HepG2 (cell line): Measurements from ENCODE around the gene HTR4. TPM values are rescaled to one million over a fixed set of nuclear protein-coding genes. Genes with fewer than 3 reads are reported as not detected.

Experiments used
- ATAC-seq: fragments of 200-7000 bp; cut with Tn5 transposase; 3 replicates; pipeline ENCODE4 v1.9.1; 2020; ENCODE audit warnings: mild to moderate bottlenecking, moderate library complexity
- BruUV-seq: library from RNA; stranded (reverse); fragments of 400-500 nt; replicated peaks from 2 replicates; lab custom pipeline; 2021; lab: Mats Ljungman, UMichigan
- CTCF ChIA-PET: fragments of 300-600 bp; formaldehyde crosslinking; extraction: SDS; loops from one replicate; lab custom pipeline; 2021; ENCODE audit warnings: low total read pairs, inconsistent platforms, low intra/inter-chr PET ratio; lab: Yijun Ruan, JAX
- POLR2A ChIA-PET: fragments of 350-600 bp; sonication (Branson Sonifier 250); formaldehyde crosslinking; loops from one replicate; lab custom pipeline; 2020; ENCODE audit warnings: antibody characterized with exemption, inconsistent platforms; lab: Yijun Ruan, JAX
- DNase-seq: peaks from one replicate; pipeline ENCODE4 v3.0.0-alpha.2; 2015; ENCODE audit warnings: low spot score
- FAIRE-seq: peaks from 3 replicates; lab custom pipeline; 2011; peaks lifted over from hg19 to GRCh38; lab: Jason Lieb, UNC
- H2AFZ ChIP-seq: one replicate; pipeline ENCODE4 v1.6.1; 2011; ENCODE audit warnings: low read length, inconsistent platforms
- H3K27ac ChIP-seq: fragments of 300-600 bp; 3 replicates; pipeline ENCODE4 v1.8.0; 2011; ENCODE audit warnings: mixed run types, mild to moderate bottlenecking, mixed read lengths, low read length, inconsistent platforms; ENCODE audit not compliant: insufficient read depth; ENCODE audit errors: extremely low read length
- H3K27me3 ChIP-seq, 2 experiments: fragments of 200-600 bp in 1 of 2; 2 replicates in 1 of 2; 3 replicates in 1 of 2; pipeline versions ENCODE4 v1.6.0 to v1.8.0; 2011; ENCODE audit warnings: low read length in 2 of 2, mild to moderate bottlenecking in 2 of 2, moderate library complexity in 2 of 2, inconsistent platforms in 1 of 2; ENCODE audit not compliant: insufficient read depth in 2 of 2, control insufficient read depth in 1 of 2
- H3K36me3 ChIP-seq, 2 experiments: fragments of 200-600 bp in 1 of 2; replicated peaks in 1 of 2; 2 replicates in 1 of 2; 3 replicates in 1 of 2; pipeline versions ENCODE4 v1.5.1 to v1.8.0; 2011; ENCODE audit warnings: low read length in 2 of 2, inconsistent platforms in 1 of 2; ENCODE audit not compliant: insufficient read depth in 2 of 2, control insufficient read depth in 1 of 2
- H3K4me1 ChIP-seq: 2 replicates; pipeline ENCODE4 v1.5.1; 2012; ENCODE audit warnings: low read length, inconsistent platforms; ENCODE audit not compliant: insufficient read depth
- H3K4me2 ChIP-seq: 2 replicates; pipeline ENCODE4 v1.6.0; 2011; ENCODE audit warnings: low read depth, low read length, inconsistent platforms
- H3K4me3 ChIP-seq, 3 experiments: fragments of 200-600 bp in 1 of 3; sonication (generic), shearing (Covaris generic) in 1 of 3; replicated peaks in 1 of 3; 2 replicates each; pipeline ENCODE4 v1.5.1; 2011 to 2016; ENCODE audit warnings: low read length in 3 of 3, inconsistent platforms in 2 of 3, low read depth in 2 of 3, mild to moderate bottlenecking in 2 of 3, control low read depth in 1 of 3, mixed read lengths in 1 of 3; ENCODE audit not compliant: insufficient read depth in 1 of 3
- H3K79me2 ChIP-seq: one replicate; pipeline ENCODE4 v1.6.1; 2011; ENCODE audit warnings: low read length, inconsistent platforms; ENCODE audit not compliant: insufficient read depth
- H3K9ac ChIP-seq: 2 replicates; pipeline ENCODE4 v1.6.0; 2011; ENCODE audit warnings: mild to moderate bottlenecking, low read depth, low read length, inconsistent platforms; ENCODE audit not compliant: insufficient read depth
- H3K9me3 ChIP-seq: 2 replicates; pipeline ENCODE4 v1.5.1; 2012; ENCODE audit warnings: mild to moderate bottlenecking, low read length
- H4K20me1 ChIP-seq: 2 replicates; pipeline ENCODE4 v1.6.0; 2011; ENCODE audit warnings: inconsistent platforms, mild to moderate bottlenecking, low read length, moderate library complexity; ENCODE audit not compliant: insufficient read depth
- DNMT3B ChIP-seq: conservative IDR thresholded peaks from 2 replicates; pipeline ENCODE4 v1.6.1; 2016; ENCODE audit warnings: missing biosample characterization, control low read depth
- GABPB1 ChIP-seq: IDR thresholded peaks from 2 replicates; pipeline ENCODE4 v1.6.1; 2016; ENCODE audit warnings: mild to moderate bottlenecking, missing genetic modification reagents, moderate library complexity, missing compliant biosample characterization
- KLF12 ChIP-seq: sonication (generic); formaldehyde crosslinking; IDR thresholded peaks from 2 replicates; pipeline ENCODE4 v1.4.0; 2020; ENCODE audit warnings: missing genetic modification reagents, borderline replicate concordance
- SRSF1 ChIP-seq: fragments of 200-400 bp; formaldehyde crosslinking; optimal IDR thresholded peaks from 2 replicates; pipeline ENCODE3; 2017; ENCODE audit warnings: mild to moderate bottlenecking, low read depth, low read length, moderate library complexity
- TP53 ChIP-seq: sonication (generic); formaldehyde crosslinking; conservative IDR thresholded peaks from 2 replicates; pipeline ENCODE4 v1.4.0; 2020; ENCODE audit warnings: missing genetic modification reagents
- ZNF7 ChIP-seq: IDR thresholded peaks from 2 replicates; pipeline ENCODE4 v1.6.1; 2016; ENCODE audit warnings: missing biosample characterization, missing genetic modification reagents
- ZNF850 ChIP-seq: sonication (generic); formaldehyde crosslinking; conservative IDR thresholded peaks from 2 replicates; pipeline ENCODE4 v1.9.0; 2021; ENCODE audit warnings: mild to moderate bottlenecking, missing genetic modification reagents
- WGBS: methylation state at CpG from one replicate; pipeline ENCODE4 v1.1.6; 2017; ENCODE audit warnings: low lambda C conversion rate; 5-methylcytosine and 5-hydroxymethylcytosine counted together
- in situ Hi-C: cut with HindIII; loops from 2 replicates; pipeline ENCODE4 v1.10.0; 2017; ENCODE audit warnings: low pct_unique_long_range_greater_than_20kb; ENCODE audit not compliant: extremely low pct_ligation_motif_present
- intact Hi-C: fragments of 100-400 bp; cut with micrococcal nuclease; formaldehyde crosslinking; loops from one replicate; pipeline ENCODE4 v1.10.0; 2022; ENCODE audit not compliant: unreplicated experiment
- polyA plus RNA-seq, 8 experiments: library from polyadenylated mRNA; depleted of rRNA in 3 of 8; stranded (reverse) in 7 of 8; unstranded in 1 of 8; fragments of >200 nt; fragmentation: Illumina TruSeq in 4 of 8; extraction: Trizol in 4 of 8; gene quantifications; 2 replicates each; pipeline versions ENCODE4 v1.2.1 to v1.2.3, GENCODE V29; 2011 to 2016; ENCODE audit warnings: low read depth in 4 of 8, missing spikeins in 1 of 8, mixed read lengths in 1 of 8; ENCODE audit not compliant: insufficient read depth in 1 of 8
- total RNA-seq, 5 experiments: library from RNA; depleted of rRNA; stranded (reverse); fragments of >200 nt; fragmentation: Illumina TruSeq; extraction: Trizol; gene quantifications; 2 replicates each; pipeline ENCODE4 v1.2.3, GENCODE V29; 2016; ENCODE audit warnings: low read depth in 1 of 5
- TF ChIP-seq, protein P1 (sequence below): sonication (generic); formaldehyde crosslinking; IDR thresholded peaks from 2 replicates; pipeline ENCODE4 v1.9.0; 2022; ENCODE audit warnings: missing genetic modification reagents, mild to moderate bottlenecking, borderline replicate concordance
- TF ChIP-seq, protein P2 (sequence below): sonication (generic); formaldehyde crosslinking; IDR thresholded peaks from 2 replicates; pipeline ENCODE4 v1.8.0; 2022; ENCODE audit warnings: mild to moderate bottlenecking, missing genetic modification reagents
- TF ChIP-seq, protein P3 (sequence below): sonication (generic); formaldehyde crosslinking; IDR thresholded peaks from 2 replicates; pipeline ENCODE4 v1.4.0; 2020; ENCODE audit warnings: missing genetic modification reagents

Gene HTR4
- total and polyA plus RNA-seq, 2 of the 13 experiments (the other 11 are each of a cell fraction or from before 2014, with no cell fraction given) = not detected

DNA sequence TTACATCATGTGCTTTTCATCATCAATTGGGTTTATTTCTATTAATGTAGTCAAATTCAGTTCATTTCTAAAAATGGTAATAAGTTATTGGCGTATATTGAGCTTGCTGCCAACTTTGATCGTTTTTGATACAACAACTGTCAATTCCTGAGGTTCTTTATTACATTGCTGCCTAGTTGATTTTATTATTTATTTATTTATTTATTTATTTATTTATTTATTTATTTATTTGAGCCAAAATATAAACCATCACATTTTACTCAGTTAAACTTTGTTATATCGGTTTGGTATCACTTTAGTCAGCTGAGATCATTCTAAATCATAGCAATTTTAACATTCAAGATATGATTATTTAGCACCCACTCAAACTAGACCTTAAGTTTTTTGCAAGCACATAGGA lies 170.6 kb downstream of the HTR4 start:
- no peak overlapping the region for H3K27ac ChIP-seq
- TF ChIP-seq SRSF1 (no peak), TP53 (no peak), ZNF7 (CRISPR knock-in tag) (no peak), KLF12 (CRISPR knock-in tag) (no peak), GABPB1 (no peak), DNMT3B (CRISPR knock-in tag) (no peak), ZNF850 (CRISPR knock-in tag) (no peak)
- TF ChIP-seq, protein P1, sequence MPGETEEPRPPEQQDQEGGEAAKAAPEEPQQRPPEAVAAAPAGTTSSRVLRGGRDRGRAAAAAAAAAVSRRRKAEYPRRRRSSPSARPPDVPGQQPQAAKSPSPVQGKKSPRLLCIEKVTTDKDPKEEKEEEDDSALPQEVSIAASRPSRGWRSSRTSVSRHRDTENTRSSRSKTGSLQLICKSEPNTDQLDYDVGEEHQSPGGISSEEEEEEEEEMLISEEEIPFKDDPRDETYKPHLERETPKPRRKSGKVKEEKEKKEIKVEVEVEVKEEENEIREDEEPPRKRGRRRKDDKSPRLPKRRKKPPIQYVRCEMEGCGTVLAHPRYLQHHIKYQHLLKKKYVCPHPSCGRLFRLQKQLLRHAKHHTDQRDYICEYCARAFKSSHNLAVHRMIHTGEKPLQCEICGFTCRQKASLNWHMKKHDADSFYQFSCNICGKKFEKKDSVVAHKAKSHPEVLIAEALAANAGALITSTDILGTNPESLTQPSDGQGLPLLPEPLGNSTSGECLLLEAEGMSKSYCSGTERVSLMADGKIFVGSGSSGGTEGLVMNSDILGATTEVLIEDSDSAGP (CRISPR knock-in tag) = no peak
- TF ChIP-seq, protein P2, sequence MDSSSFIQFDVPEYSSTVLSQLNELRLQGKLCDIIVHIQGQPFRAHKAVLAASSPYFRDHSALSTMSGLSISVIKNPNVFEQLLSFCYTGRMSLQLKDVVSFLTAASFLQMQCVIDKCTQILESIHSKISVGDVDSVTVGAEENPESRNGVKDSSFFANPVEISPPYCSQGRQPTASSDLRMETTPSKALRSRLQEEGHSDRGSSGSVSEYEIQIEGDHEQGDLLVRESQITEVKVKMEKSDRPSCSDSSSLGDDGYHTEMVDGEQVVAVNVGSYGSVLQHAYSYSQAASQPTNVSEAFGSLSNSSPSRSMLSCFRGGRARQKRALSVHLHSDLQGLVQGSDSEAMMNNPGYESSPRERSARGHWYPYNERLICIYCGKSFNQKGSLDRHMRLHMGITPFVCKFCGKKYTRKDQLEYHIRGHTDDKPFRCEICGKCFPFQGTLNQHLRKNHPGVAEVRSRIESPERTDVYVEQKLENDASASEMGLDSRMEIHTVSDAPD (CRISPR knock-in tag) = no peak
- TF ChIP-seq, protein P3, sequence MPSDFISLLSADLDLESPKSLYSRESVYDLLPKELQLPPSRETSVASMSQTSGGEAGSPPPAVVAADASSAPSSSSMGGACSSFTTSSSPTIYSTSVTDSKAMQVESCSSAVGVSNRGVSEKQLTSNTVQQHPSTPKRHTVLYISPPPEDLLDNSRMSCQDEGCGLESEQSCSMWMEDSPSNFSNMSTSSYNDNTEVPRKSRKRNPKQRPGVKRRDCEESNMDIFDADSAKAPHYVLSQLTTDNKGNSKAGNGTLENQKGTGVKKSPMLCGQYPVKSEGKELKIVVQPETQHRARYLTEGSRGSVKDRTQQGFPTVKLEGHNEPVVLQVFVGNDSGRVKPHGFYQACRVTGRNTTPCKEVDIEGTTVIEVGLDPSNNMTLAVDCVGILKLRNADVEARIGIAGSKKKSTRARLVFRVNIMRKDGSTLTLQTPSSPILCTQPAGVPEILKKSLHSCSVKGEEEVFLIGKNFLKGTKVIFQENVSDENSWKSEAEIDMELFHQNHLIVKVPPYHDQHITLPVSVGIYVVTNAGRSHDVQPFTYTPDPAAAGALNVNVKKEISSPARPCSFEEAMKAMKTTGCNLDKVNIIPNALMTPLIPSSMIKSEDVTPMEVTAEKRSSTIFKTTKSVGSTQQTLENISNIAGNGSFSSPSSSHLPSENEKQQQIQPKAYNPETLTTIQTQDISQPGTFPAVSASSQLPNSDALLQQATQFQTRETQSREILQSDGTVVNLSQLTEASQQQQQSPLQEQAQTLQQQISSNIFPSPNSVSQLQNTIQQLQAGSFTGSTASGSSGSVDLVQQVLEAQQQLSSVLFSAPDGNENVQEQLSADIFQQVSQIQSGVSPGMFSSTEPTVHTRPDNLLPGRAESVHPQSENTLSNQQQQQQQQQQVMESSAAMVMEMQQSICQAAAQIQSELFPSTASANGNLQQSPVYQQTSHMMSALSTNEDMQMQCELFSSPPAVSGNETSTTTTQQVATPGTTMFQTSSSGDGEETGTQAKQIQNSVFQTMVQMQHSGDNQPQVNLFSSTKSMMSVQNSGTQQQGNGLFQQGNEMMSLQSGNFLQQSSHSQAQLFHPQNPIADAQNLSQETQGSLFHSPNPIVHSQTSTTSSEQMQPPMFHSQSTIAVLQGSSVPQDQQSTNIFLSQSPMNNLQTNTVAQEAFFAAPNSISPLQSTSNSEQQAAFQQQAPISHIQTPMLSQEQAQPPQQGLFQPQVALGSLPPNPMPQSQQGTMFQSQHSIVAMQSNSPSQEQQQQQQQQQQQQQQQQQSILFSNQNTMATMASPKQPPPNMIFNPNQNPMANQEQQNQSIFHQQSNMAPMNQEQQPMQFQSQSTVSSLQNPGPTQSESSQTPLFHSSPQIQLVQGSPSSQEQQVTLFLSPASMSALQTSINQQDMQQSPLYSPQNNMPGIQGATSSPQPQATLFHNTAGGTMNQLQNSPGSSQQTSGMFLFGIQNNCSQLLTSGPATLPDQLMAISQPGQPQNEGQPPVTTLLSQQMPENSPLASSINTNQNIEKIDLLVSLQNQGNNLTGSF = no peak
- ATAC-seq (no peak), FAIRE-seq (no peak), DNase-seq (no peak)
- POLR2A ChIA-PET = no interaction called here
- in situ Hi-C loops = no loop called here
- no peaks in the 10 kb centered on the region for H3K36me3 ChIP-seq
- no peaks in the 10 kb centered on the region for H3K79me2 ChIP-seq
- CTCF ChIA-PET = interaction anchor here (1.6 to 2.0 kb wide), 2 partner anchors 304 to 534 kb away, joined by 4 to 5 read pairs; no protein-coding TSS in a partner anchor
- H2AFZ ChIP-seq = no peak overlapping the region
- H3K4me1 ChIP-seq = peaks cover 9% of the 10 kb centered on the region; the same call in 1 of the 2 replicates
- H3K9ac ChIP-seq = no peak overlapping the region
- H4K20me1 ChIP-seq = no peaks in the 10 kb centered on the region
- 47% methylated on average over 3 of the region's 3 CpGs for WGBS
- intact Hi-C loops = loop anchor here (2.0 to 5.0 kb wide), 2 partner anchors 306 to 535 kb away; no protein-coding TSS in a partner anchor
- no peak overlapping the region for H3K4me2 ChIP-seq
- no peaks in the 10 kb centered on the region for H3K27me3 ChIP-seq
- H3K4me3 ChIP-seq = no peak overlapping the region
- no TSS peak for BruUV-seq
- H3K9me3 ChIP-seq = no peaks in the 10 kb centered on the region
